Measurements from ENCODE around the gene SYNE1. TPM values are rescaled to one million over a fixed set of nuclear protein-coding genes. Genes with fewer than 3 reads are reported as not detected.

The SYNE1 gene
- total RNA-seq, 4 donors from 2014 or later = 7.4 to 66.4 (median 20.7) TPM

- Histone ChIP-seq H3K4me3 (no peak overlapping the region), H3K36me3 (no peaks in the 10 kb centered on the region), H3K9me3 (no peaks in the 10 kb centered on the region), H3K27me3 (no peaks in the 10 kb centered on the region), H3K27ac (peak overlapping the region; percentile 18 to 69 (median 54)), H3K4me1 (peaks cover 2 to 43% (median 29%) of the 10 kb centered on the region in 3 donors)
- no peak for DNase-seq
- 39 to 50% methylated on average over 1 of the region's 1 CpG for WGBS, 2 donors
- intact Hi-C loops (cut with DNase I) = no loop called here
- no peak for TF ChIP-seq CTCF (IDR thresholded peaks at IDR 0.05)
- no peak for TF ChIP-seq POLR2A (IDR thresholded peaks at IDR 0.05)
Measured at GRCh38 chr6:152576525-152576924, 60.6 kb downstream of the SYNE1 start.

- Histone ChIP-seq H3K27ac (peak overlapping the region; percentile 15 to 69 (median 54)), H3K27me3 (no peaks in the 10 kb centered on the region), H3K9me3 (no peaks in the 10 kb centered on the region), H3K4me3 (peak overlapping the region in 1 of 4 donors; percentile 5), H3K4me1 (peaks cover 2 to 47% (median 29%) of the 10 kb centered on the region in 3 donors), H3K36me3 (no peaks in the 10 kb centered on the region)
- intact Hi-C loops (cut with DNase I) = no loop called here
- no peak for DNase-seq
- WGBS, 2 donors = 10 to 14% methylated on average over 4 of the region's 4 CpGs
- TF ChIP-seq CTCF (IDR thresholded peaks at IDR 0.05) (no peak), POLR2A (IDR thresholded peaks at IDR 0.05) (no peak)
Measured at GRCh38 chr6:152575621-152576150, 61.5 kb downstream of the SYNE1 start.

DNA sequence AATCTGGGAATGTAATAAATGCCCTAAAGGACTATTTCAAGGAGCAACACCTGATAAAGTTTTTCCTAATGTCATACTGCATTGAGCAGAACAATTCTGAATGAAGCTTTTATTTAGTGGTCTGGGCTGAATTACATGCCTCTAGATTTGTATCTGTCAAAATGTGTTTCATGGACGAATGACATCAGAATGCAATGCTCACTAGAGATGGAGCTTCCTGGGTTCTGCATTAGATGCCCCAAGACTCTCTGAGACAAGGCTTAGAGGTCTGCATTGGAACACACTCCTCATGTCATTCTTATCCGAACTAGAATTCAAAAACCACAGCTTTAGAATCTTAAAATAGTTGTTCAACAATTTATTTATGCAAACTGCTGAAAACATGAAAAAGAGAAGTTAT is 62.0 kb downstream of the SYNE1 start:
- WGBS, 2 donors = 13% methylated on average over 2 of the region's 2 CpGs
- no peaks in the 10 kb centered on the region for H3K36me3 ChIP-seq
- H3K9me3 ChIP-seq = no peaks in the 10 kb centered on the region
- peaks cover 2 to 47% (median 29%) of the 10 kb centered on the region in 3 donors for H3K4me1 ChIP-seq
- intact Hi-C loops (cut with DNase I) = no loop called here
- H3K27ac ChIP-seq = peak overlapping the region; percentile 15 to 69 (median 24)
- H3K4me3 ChIP-seq = peak overlapping the region in 1 of 4 donors; percentile 5
- H3K27me3 ChIP-seq = no peaks in the 10 kb centered on the region
- DNase-seq = no peak
- no peak for TF ChIP-seq POLR2A (IDR thresholded peaks at IDR 0.05)

- Histone ChIP-seq H3K9me3 (no peaks in the 10 kb centered on the region), H3K27me3 (no peaks in the 10 kb centered on the region), H3K4me1 (peaks cover 2 to 47% (median 29%) of the 10 kb centered on the region in 3 donors), H3K36me3 (no peaks in the 10 kb centered on the region), H3K4me3 (no peak overlapping the region), H3K27ac (no peak overlapping the region)
- no peak for DNase-seq
- TF ChIP-seq CTCF (IDR thresholded peaks at IDR 0.05) (no peak), POLR2A (IDR thresholded peaks at IDR 0.05) (no peak)
- intact Hi-C loops (cut with DNase I) = no loop called here
- 70 to 72% methylated on average over 2 of the region's 2 CpGs for WGBS, 2 donors
Measured at GRCh38 chr6:152573762-152574161, 63.4 kb downstream of the SYNE1 start.

DNA sequence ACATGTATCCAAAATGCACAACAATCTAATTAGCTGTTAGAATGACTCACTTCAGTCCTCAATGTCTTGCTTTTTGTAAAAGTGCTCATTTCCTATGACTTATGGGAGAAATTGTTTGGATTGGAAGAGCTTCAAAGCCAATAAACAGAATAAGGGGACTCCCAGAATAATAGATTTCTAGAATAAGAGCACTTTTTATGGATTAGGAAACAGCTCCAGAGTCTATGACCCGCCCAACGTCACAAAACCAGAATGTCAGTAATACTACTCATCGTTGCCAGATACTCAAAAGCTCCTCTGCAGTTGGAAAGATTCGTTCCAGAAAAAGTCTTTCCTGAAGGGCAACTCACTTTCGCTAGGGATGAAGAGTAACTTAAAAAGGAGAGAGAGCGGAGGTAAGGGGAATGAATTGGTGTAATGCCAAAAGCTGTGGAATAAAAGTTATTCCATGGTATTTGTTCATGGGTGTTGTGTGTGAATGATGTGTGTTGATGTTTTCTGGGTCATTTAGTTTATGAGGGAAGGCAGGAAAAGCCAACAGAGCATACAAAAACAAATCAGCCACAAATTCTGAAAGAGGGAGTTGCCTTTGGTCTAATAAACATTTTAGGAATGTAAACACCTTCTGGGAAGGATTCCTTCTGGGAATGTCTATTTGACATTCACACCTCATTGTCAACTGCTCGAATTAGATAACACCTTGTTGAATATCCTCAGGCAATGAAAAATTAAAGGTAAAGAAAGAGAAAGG is 64.6 kb downstream of the SYNE1 start:
- Histone ChIP-seq H3K4me3 (no peak overlapping the region), H3K9me3 (no peaks in the 10 kb centered on the region), H3K36me3 (no peaks in the 10 kb centered on the region), H3K27me3 (no peaks in the 10 kb centered on the region), H3K4me1 (peaks cover 2 to 47% (median 29%) of the 10 kb centered on the region in 3 donors), H3K27ac (peak overlapping the region in 3 of 4 donors; percentile 31 to 50 (median 33))
- intact Hi-C loops (cut with DNase I) = no loop called here
- DNase-seq = no peak
- no peak for TF ChIP-seq CTCF (IDR thresholded peaks at IDR 0.05)
- TF ChIP-seq POLR2A (IDR thresholded peaks at IDR 0.05) = no peak
- 24 to 25% methylated on average over 7 of the region's 7 CpGs for WGBS, 2 donors
